Measurements from ENCODE around the gene RNPEP. TPM values are rescaled to one million over a fixed set of nuclear protein-coding genes. Genes with fewer than 3 reads are reported as not detected.
"Not testable (repeated sequence)": the region's sequence is repeated elsewhere in the genome, so short reads cannot be mapped to it uniquely, and the experiment has no call there.

Gene RNPEP
- total RNA-seq (2014; rRNA removed; shearing (Covaris generic)), result 153 and 155 TPM in 2 replicates
- 109 and 118 TPM in 2 replicates for polyA plus RNA-seq (2014; cell fraction: nucleus; rRNA removed)

DNA sequence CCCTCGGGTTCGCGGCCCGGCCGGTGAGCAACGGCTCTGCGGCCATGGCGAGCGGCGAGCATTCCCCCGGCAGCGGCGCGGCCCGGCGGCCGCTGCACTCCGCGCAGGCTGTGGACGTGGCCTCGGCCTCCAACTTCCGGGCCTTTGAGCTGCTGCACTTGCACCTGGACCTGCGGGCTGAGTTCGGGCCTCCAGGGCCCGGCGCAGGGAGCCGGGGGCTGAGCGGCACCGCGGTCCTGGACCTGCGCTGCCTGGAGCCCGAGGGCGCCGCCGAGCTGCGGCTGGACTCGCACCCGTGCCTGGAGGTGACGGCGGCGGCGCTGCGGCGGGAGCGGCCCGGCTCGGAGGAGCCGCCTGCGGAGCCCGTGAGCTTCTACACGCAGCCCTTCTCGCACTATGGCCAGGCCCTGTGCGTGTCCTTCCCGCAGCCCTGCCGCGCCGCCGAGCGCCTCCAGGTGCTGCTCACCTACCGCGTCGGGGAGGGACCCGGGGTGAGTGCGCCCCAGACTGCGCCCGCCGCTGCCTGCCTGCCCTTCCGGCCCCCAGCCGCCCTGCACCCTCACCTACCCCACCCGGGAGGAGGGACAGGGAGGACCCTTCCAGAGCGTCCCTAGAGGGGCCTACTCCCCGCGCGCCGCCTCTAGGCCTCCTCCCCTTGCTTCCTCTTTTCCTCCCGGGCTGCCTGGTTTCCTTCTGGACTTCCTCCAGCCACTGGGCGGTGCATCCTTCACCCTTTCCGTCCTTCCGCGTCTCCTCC lies at the start of gene RNPEP:
Gene RNPEP, plus strand, starts transcription at position 26 of the 757 bp plus-strand sequence. Its CDS starts 19 bp downstream, at position 45.
- peak; percentile 76 for DNase-seq (ENCODE audit: extremely low read depth, low read depth)

GRCh38 chr1:201933840-201934430 lies 48.5 kb upstream of the RNPEP start:
- no peak for DNase-seq (ENCODE audit: extremely low read depth, low read depth)

- DNase-seq (ENCODE audit: extremely low read depth, low read depth), result no peak
These were observed 44.7 kb upstream of the RNPEP start for GRCh38 chr1:201937624-201938213.

DNA sequence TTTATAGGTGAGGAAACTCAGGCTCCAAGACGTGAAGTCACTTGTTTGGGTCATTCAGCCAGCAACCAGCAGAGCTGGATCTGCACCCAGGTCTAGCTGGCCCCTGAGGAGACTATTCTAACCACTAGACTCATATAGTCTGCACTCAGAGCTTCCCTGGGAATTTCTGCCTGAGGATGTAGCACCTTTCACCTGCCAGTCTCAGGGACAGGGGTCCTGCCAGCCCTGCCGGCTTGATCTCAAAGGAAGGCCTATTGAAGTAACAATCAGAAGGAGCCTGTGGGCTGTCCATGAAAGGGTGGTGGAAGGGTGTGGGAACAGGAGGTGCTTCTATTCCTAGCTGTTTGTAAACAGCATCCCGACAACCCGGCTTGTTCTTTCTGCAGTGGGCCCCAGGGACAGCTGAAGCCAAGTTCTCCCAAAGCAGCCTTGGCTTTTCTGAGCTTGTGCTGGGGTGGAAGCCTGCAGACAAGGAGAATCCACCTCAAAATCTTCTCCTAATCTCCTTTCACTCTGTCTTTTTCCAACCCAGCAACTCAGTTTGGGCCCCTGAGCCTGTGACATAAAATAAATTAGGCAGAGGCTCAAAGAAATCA lies 43.9 kb upstream of the RNPEP start:
- DNase-seq (ENCODE audit: extremely low read depth, low read depth), result no peak

- no peak for DNase-seq (ENCODE audit: extremely low read depth, low read depth)
These were observed 43.3 kb upstream of the RNPEP start for GRCh38 chr1:201939148-201939547.

DNA sequence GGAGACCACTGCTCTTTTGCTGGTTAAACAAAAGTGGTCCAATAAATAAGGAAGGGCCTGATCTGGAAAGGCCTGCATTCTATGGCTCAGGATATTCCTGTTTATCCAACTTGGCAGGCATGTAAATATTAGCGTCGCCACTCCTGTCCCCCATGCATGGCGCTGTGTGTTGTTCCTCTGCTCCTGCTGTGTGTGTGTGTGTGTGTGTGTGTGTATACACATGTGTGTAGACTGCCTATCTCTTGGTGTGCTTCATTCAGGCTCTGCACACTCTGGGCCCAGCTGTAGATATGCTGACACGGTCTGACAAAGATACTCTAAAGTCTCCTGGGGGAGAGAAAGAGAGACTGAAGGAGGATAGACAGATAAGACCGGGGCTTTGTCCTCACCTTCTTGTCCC lies 42.9 kb upstream of the RNPEP start:
- no peak for DNase-seq (ENCODE audit: extremely low read depth, low read depth)

DNA sequence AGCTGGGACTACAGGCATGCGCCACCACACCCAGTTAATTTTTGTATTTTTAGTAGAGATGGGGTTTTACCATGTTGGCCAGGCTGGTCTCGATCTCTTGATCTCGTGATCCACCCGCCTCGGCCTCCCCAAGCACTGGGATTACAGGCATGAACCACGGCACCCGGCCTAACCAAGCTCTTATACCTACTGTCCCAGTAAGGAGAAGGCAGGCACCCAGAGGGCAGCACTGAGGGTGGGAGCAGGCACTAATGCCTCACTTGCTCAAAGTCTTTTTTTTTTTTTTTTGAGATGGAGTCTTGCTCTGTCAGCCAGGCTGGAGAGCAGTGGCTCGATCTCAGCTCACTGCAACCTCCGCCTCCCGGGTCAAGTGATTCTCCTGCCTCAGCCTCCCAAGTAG lies 42.1 kb upstream of the RNPEP start:
- not testable (repeated sequence) for DNase-seq (ENCODE audit: extremely low read depth, low read depth)

- DNase-seq (ENCODE audit: extremely low read depth, low read depth), result no peak
These were observed 40.9 kb upstream of the RNPEP start for GRCh38 chr1:201941420-201942128.

DNA sequence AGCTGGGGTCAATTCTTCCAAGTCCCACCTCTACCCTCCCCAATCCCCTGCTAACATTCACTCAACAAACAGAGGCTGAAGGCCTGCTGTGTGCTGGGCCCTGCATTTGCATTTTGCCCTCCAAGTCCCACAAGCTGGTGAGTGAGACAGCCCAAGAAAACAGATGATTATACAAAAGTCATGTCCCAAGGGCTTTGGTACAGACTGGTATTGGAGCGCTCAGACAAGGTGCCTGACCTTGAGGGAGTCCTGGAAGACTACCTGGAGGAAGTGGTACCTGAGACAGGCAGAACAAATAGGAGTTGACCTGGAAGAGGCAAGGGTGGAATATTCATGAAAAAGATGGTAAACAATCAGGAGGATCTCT lies 40.3 kb upstream of the RNPEP start:
- DNase-seq (ENCODE audit: extremely low read depth, low read depth), result no peak

GRCh38 chr1:201944002-201944401 lies 38.4 kb upstream of the RNPEP start:
- DNase-seq (ENCODE audit: extremely low read depth, low read depth), result no peak

DNA sequence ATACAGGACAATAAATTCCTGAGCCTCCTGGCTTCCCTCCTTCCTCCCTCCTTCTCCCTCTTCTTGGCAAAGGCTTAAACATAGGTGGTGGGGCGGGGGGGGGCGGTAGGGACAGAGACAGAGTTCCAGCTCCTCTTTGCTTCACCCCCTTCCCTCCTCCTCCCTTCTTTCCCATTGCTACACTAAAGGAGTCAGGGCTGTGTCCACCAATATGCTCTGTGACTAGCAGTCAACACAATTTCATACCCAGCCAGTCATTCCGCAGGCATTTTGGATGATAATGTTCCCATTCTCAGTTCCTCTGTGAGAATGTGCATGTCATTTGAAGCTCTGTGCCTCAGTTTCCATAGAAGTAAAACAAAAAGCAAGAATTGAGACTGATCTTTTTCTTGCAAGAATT lies 37.8 kb upstream of the RNPEP start:
- DNase-seq (ENCODE audit: extremely low read depth, low read depth), result no peak

DNA sequence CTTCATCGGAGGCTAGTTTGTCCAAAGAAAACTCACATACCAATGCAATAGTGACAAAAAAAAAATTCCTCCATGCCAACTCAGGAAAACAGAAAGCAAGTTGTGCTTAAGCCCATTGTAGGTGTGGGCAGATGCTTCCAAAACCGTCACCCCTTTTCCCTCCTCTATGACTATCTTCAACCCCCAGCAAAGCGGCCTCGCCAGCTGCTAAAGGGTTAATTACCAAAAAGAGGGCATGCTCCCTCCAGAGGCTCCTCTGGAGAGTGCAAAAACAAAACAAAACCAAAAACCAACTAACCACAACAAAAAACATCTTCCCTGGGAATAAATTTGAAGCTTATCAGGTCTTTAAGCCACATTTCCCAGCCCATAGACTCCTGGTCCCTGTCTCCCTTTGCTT lies 37.3 kb upstream of the RNPEP start:
- no peak for DNase-seq (ENCODE audit: extremely low read depth, low read depth)

- no peak for DNase-seq (ENCODE audit: extremely low read depth, low read depth)
These were observed 36.6 kb upstream of the RNPEP start for GRCh38 chr1:201945863-201946223.

DNA sequence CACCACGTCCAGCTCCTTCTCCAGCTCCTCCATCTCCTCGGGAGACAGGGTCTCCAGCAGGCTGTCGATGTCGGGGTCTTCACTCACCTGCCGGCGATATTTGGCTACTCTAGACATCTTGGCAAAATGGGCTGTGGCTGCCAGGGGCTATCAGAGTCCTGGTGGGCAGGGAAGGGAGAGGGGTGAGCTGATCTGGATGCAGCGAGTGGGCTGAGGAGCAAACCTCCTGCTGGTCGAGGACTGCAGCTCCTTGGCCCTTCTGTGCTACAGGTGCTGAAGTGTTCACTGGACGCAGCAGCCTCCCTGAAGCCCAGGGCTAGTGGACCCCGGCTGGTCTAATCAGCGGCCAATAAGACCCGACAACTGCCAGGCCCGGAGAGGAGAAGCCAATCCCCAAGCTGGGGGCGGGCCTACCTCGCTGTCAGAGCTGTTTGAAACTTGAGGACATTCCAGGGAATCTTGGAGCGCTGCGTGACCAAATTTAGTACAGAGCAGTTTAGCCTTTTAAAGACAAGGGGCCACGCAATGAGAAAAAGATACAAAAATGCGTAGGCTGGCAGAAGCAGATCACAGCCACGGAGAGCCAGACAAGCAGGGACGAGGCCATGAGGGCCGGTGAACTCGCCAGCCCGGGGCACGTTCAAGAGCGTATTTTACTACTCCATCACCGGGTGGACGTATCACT lies 36.1 kb upstream of the RNPEP start, which contains the start of gene LMOD1:
Gene LMOD1, minus strand, starts transcription at position 325 of the 685 bp plus-strand sequence. Its CDS starts 208 bp downstream, at position 117.
- peak; percentile 28 for DNase-seq (ENCODE audit: extremely low read depth, low read depth)

DNA sequence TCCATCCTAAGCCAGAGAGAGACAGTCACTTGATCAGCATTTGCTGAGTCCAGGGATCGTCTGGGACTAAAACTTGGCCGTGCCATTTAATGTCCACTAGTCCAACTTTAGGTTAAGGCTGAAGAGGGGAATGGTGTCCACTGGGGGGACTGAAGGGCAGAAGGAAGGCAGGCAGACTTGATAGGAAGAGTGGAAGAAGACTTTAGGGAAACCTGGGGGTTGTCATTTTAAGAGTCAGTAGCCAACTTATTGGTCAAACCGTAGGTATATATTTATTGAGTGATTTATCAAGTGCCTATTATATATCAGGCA lies 34.8 kb upstream of the RNPEP start:
- DNase-seq (ENCODE audit: extremely low read depth, low read depth), result no peak

DNA sequence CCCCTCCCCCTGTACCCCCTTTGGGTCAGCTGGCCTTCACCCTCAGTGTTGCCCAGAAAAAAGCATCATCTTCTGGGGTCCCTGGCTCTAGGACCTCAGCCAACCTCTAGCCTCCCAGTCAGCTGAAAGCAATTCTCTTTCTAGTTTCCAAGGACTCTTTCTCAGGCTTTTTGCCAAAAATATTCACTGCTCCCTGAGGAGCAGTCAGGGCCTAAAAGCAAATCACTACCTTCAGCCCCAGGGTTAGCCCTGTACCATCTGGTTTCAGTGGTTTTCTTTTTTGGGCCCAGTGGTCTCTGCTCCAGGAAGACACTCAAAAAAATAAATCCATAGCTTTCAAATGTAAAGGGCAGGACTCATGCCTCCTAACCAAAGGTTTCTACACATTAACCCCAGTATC lies 33.0 kb upstream of the RNPEP start:
- DNase-seq (ENCODE audit: extremely low read depth, low read depth), result no peak

DNA sequence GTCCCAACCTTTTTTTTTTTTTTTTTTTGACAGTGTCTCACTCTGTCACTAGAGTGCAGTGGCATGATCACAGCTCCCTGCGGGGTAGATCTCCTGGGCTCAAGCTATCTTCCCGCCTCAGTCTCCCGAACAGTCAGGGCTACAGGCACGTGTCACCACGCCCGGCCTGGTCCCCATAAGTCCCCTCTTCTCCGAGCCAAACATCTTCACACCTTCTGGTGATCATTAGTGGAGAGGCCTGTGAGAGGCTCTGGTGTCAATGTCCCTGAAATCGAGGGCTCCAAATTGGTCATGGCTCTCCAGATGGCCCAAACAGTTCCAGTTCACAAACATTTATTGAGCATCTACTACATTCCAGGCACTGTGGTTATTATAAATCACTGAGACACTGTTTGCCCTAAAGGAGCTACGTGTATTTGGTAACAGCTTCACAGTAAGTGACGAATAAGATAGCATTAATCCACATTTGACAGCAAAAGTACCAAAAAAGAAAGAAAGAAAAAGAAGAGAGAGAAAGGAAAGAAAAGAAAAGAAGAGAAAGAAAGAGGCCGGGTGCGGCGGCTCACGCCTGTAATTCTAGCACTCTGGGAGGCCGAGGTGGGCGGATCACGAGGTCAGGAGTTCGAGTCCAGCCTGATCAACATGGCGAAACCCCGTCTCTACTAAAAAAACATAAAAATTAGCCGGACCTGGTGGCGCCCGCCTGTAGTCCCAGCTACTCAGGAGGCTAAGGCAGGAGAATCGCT lies 28.0 kb upstream of the RNPEP start:
- DNase-seq (ENCODE audit: extremely low read depth, low read depth), result no peak

GRCh38 chr1:201955009-201955728 lies 27.3 kb upstream of the RNPEP start, which contains the start of gene TIMM17A:
TSS of gene TIMM17A (plus strand) at chr1:201955503. CDS start at chr1:201955527, 24 bp downstream.
- peak; percentile 99 for DNase-seq (ENCODE audit: extremely low read depth, low read depth)

DNA sequence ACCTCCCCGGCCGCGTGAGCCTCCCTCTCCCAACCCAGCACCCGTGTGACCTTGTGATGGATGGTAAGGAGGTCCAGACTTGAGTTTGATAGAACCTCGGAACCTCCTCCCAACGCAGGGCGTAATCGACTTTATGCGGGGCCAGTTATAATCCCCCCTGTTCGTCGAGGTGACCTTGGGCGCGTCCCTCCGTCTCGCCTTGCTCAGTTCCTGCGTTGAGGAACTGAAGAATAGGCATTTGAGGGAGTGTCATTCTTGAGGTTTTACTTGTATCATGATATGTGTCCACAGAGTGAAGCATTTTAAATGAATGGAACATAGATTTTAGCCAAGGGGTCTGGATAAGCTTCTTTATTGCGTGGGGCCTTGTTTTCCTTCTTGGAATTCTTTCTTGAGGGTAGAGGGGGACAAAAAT lies 26.7 kb upstream of the RNPEP start:
- no peak for DNase-seq (ENCODE audit: extremely low read depth, low read depth)
